Activated effector memory CD4-positive, alpha-beta T cell treated with anti-CD3 and anti-CD28 coated beads, Interleukin-2, amount 50 U/mL, for 16 hours (primary cell): ENCODE results near the gene TSGA10IP.

Experiments
- DNase-seq: peaks from one replicate; pipeline ENCODE4 v3.0.0-alpha.2; 2020

The TSGA10IP gene

GRCh38 chr11:66008468-66009101 is 63.3 kb downstream of the TSGA10IP start:
- no peak for DNase-seq
